Endothelial cell (in vitro differentiated cells): ENCODE results near the gene ZNF195. TPM values are rescaled to one million over a fixed set of nuclear protein-coding genes. Genes with fewer than 3 reads are reported as not detected.
"Not testable (repeated sequence)": the region's sequence is repeated elsewhere in the genome, so short reads cannot be mapped to it uniquely, and the experiment has no call there.

Experiments
- DNase-seq: peaks from one replicate; pipeline ENCODE4 v3.0.0; 2021; ENCODE audit warnings: low spot score
- H3K27ac Mint-ChIP-seq: one replicate; pipeline ENCODE4 v1.8.0; 2021; ENCODE audit warnings: mixed read lengths, inconsistent platforms; ENCODE audit not compliant: unreplicated experiment
- H3K27me3 Mint-ChIP-seq: one replicate; pipeline ENCODE4 v1.8.0; 2021; ENCODE audit warnings: mild to moderate bottlenecking, moderate library complexity, mixed read lengths, inconsistent platforms; ENCODE audit not compliant: unreplicated experiment
- H3K36me3 Mint-ChIP-seq: one replicate; pipeline ENCODE4 v1.8.0; 2021; ENCODE audit warnings: mild to moderate bottlenecking, low read depth, mixed read lengths, inconsistent platforms; ENCODE audit not compliant: unreplicated experiment
- H3K4me1 Mint-ChIP-seq: one replicate; pipeline ENCODE4 v1.8.0; 2021; ENCODE audit warnings: mild to moderate bottlenecking, mixed read lengths, inconsistent platforms; ENCODE audit not compliant: unreplicated experiment
- H3K4me3 Mint-ChIP-seq: one replicate; pipeline ENCODE4 v1.8.0; 2021; ENCODE audit warnings: mild to moderate bottlenecking, mixed read lengths, inconsistent platforms; ENCODE audit not compliant: unreplicated experiment
- H3K9me3 Mint-ChIP-seq: one replicate; pipeline ENCODE4 v1.8.0; 2021; ENCODE audit warnings: mixed read lengths, inconsistent platforms; ENCODE audit not compliant: unreplicated experiment
- total RNA-seq: library from RNA; stranded (reverse); fragmentation: NEBNext Ultra II Directional; extraction: Animal tissue kit (Norgen Biotek cat#: 25700); gene quantifications from one replicate; pipeline ENCODE4 v1.2.1, GENCODE V29; 2021; ENCODE audit not compliant: unreplicated experiment
- TF ChIP-seq, protein P1 (sequence below): fragments of 200-600 bp; sonication (generic); IDR thresholded peaks from one replicate; pipeline ENCODE4 v1.5.0; 2021; ENCODE audit warnings: antibody characterized with exemption; ENCODE audit not compliant: unreplicated experiment

The ZNF195 gene
- total RNA-seq, 1 donor from 2014 or later, result 46.0 TPM

DNA sequence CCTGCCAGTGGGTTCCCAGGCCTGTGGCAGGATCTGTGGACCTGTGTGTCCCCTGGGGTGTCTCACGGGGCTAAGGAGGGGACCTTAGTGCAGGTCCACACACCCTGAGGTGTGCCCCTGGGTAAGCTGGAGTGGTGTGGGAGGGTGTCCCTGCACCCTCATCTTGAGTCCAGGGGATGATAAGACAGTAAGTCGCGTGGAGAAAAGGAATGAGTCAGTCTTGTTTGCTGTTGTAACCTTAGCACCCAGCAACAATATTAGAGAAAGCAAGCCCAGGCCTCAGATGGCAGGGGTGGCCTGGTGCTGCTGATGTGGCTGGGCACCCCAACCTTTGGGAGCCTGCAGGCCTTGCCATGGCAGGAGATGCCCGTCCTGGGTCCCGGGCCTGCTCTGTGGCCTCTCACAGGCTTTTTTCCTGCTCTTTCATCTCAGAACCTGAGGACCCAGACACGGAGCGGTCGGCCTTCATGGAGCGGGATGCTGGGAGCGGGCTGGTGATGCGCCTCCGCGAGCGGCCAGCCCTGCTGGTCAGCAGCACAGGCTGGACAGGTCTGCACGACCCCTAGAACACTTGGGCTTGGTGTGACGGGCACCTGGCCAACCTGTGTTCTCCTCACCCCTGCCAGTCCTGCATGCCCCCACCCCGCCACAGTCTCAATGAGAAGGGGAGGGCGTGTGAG, 23.4 kb upstream of the ZNF195 start:
- not testable (repeated sequence) for DNase-seq, H3K27ac Mint-ChIP-seq, H3K27me3 Mint-ChIP-seq, H3K4me1 Mint-ChIP-seq, H3K9me3 Mint-ChIP-seq
- Mint-ChIP-seq H3K36me3 (peaks cover 18% of the 10 kb centered on the region), H3K4me3 (peak overlapping the region; percentile 51)

DNA sequence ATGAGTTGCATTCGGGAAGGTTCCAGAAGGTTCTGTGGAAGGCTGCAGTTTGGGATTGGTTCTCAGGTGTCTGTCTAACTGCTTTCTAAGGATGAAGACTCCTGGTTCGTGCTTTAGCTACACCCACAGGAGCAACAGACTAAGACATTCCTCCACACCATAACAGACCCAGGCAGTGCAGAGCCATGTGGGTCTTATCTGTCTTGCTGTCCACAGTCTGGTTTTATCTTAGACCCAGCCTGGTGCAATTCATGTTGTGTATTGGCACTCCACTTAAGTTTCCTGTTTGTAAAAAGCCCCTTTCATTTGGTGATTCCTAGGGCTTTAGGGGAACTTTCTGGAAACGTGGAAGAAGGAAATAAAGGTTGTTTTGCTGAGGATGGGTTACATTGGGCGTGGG, 22.1 kb upstream of the ZNF195 start:
- not testable (repeated sequence) for H3K27ac Mint-ChIP-seq, DNase-seq, H3K4me3 Mint-ChIP-seq, H3K9me3 Mint-ChIP-seq, H3K27me3 Mint-ChIP-seq, H3K4me1 Mint-ChIP-seq
- H3K36me3 Mint-ChIP-seq, result peaks cover 18% of the 10 kb centered on the region

DNA sequence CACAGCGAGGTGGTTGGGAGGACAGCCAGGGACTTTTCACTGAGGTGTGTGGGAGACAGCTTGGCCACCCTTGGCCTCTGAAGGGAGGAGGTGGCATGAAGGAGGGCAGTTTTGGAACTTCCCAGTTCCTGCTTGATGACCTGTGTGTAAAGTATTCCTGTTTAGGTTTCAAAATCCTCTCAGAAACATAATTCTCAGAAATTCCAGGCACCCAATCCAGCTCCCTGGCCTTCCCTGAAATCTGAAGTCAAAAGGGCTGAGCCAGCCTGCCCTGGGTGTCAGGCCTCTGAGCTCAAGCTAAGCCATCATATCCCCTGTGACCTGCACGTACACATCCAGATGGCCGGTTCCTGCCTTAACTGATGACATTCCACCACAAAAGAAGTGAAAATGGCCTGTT, 19.6 kb upstream of the ZNF195 start:
- H3K36me3 Mint-ChIP-seq, result peaks cover 26% of the 10 kb centered on the region
- DNase-seq, H3K27me3 Mint-ChIP-seq, H3K9me3 Mint-ChIP-seq, H3K27ac Mint-ChIP-seq, H3K4me3 Mint-ChIP-seq, H3K4me1 Mint-ChIP-seq: not testable (repeated sequence)

DNA sequence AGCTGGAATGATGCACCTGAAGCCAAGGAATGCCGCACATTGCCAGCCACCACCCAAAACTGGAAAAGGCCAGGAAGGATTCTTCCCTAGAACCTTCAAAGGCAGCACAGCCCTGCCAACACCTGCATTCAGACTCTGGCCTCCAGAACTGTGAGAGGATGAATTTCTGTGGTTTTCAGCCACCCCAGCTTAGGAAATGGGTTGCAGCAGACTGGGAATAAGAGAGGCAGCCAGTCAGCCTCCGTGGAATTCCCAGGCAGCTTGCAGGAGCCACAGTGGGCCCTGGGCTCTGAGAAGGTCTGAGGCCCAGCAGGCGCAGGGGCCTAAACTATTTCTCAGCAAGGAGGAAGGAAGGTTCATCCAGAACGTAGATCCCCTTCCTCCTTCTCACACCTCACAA, 19.2 kb upstream of the ZNF195 start:
- not testable (repeated sequence) for H3K4me3 Mint-ChIP-seq, H3K27ac Mint-ChIP-seq, H3K27me3 Mint-ChIP-seq, H3K9me3 Mint-ChIP-seq, DNase-seq, H3K4me1 Mint-ChIP-seq
- peaks cover 26% of the 10 kb centered on the region for H3K36me3 Mint-ChIP-seq

DNA sequence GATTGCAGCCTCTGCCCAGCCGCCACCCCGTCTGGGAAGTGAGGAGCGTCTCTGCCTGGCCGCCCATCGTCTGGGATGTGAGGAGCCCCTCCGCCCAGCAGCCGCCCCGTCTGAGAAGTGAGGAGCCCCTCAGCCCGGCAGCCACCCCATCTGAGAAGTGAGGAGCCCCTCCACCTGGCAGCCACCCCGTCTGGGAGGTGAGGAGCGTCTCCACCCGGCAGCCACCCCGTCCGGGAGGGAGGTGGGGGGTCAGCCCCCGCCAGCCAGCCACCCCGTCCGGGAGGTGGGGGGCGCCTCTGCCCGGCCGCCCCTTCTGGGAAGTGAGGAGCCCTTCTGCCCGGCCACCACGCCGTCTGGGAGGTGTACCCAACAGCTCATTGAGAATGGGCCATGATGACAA, 18.3 kb upstream of the ZNF195 start:
- H3K36me3 Mint-ChIP-seq, result peaks cover 25% of the 10 kb centered on the region
- H3K4me1 Mint-ChIP-seq, DNase-seq, H3K4me3 Mint-ChIP-seq, H3K27ac Mint-ChIP-seq, H3K27me3 Mint-ChIP-seq, H3K9me3 Mint-ChIP-seq: not testable (repeated sequence)

DNA sequence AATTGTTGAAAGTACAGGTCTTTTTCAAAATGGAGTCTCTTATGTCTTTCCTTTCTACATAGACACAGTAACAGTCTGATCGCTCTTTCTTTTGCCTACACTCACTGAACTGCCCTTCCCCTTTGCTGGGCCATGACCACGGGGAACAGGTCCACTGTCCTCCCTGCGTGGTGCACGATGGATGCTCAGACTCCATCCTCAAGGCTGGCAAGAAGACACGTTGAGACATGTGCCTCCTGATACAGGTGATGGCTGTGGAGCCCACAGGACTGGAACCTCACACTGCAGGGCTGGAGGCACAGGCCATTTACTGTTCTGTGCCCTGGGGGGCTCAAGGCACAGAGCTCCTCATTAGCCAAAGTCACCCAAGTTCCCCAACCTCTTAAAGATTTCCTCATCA, 16.5 kb upstream of the ZNF195 start:
- H3K27ac Mint-ChIP-seq, H3K27me3 Mint-ChIP-seq, H3K4me3 Mint-ChIP-seq, H3K4me1 Mint-ChIP-seq, DNase-seq, H3K9me3 Mint-ChIP-seq: not testable (repeated sequence)
- peaks cover 24% of the 10 kb centered on the region for H3K36me3 Mint-ChIP-seq

DNA sequence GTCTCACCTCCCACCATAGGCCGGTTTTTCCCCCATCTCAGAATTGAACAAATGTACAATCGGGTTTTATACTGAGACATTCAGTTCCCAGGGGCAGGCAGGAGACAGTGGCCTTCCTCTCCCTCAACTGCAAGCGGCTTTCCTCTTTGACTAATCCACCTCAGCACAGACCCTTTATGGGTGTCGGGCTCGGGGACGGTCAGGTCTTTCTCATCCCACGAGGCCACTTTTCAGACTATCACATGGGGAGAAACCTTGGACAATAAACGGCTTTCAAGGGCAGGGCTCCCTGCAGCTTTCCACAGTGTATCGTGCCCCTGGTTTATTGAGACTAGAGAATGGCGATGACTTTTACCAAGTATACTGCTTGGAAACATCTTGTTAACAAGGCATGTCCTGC, 16.0 kb upstream of the ZNF195 start:
- not testable (repeated sequence) for H3K27me3 Mint-ChIP-seq, H3K27ac Mint-ChIP-seq, H3K4me3 Mint-ChIP-seq, H3K9me3 Mint-ChIP-seq, H3K4me1 Mint-ChIP-seq, DNase-seq
- H3K36me3 Mint-ChIP-seq, result peaks cover 23% of the 10 kb centered on the region

DNA sequence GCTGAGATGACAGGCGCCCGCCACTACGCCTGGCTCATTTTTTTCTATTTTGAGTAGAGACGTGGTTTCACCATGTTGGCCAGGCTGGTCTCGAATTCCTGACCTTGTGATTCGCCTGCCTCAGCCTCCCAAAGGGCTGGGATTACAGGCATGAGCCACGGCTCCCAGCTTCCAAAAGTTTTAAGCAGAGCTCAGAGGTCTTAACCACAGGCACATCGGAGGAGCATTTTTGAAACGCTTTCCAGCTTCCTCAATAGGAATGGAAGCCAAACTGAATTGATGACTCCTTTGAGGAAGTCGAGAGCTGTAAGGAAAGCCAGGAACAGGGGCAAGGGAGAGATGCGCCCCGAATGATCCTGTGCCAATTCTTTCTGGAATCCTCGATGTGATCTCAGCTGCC, 14.5 kb upstream of the ZNF195 start:
- peak overlapping the region; percentile 62 for H3K4me3 Mint-ChIP-seq
- not testable (repeated sequence) for H3K27ac Mint-ChIP-seq, H3K9me3 Mint-ChIP-seq, H3K4me1 Mint-ChIP-seq, H3K27me3 Mint-ChIP-seq, DNase-seq
- peaks cover 13% of the 10 kb centered on the region for H3K36me3 Mint-ChIP-seq

DNA sequence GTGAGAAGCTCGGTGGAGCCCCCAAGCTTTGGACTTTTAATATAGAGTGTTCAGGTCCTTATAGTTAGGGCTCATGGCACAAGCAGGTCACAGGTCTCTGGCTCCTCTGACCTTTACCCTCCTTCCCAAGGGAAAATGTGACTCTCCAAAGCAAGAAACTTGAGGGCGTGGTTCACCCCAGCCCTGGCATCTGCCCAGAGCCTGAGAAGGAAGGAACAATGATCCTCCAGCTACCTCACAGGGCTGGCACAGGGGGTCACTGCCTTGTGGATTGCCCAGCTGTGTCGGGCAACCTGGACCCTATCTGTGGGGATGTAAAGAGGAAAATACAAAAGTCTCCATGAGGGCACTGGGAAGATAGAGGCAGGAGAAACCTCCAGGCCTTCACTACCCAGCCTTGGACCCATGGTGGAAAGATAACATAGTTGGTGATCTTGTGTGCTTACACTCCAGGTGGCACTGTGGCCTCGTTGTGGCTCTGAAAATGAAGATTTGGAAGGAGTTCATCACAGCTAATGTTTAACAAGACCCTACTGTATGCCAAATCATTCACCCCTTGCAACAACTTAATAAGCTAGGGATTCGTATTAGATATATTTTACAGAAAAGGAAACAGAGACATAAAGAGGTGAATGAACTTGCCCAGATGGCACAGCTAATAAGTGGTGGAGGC, 3.8 kb upstream of the ZNF195 start:
- DNase-seq, result no peak
- Mint-ChIP-seq H3K4me3 (no peak overlapping the region), H3K4me1 (peaks cover 19% of the 10 kb centered on the region), H3K27ac (no peak overlapping the region), H3K9me3 (no peaks in the 10 kb centered on the region), H3K27me3 (peaks cover 5% of the 10 kb centered on the region), H3K36me3 (peaks cover 28% of the 10 kb centered on the region)
- TF ChIP-seq, protein P1, sequence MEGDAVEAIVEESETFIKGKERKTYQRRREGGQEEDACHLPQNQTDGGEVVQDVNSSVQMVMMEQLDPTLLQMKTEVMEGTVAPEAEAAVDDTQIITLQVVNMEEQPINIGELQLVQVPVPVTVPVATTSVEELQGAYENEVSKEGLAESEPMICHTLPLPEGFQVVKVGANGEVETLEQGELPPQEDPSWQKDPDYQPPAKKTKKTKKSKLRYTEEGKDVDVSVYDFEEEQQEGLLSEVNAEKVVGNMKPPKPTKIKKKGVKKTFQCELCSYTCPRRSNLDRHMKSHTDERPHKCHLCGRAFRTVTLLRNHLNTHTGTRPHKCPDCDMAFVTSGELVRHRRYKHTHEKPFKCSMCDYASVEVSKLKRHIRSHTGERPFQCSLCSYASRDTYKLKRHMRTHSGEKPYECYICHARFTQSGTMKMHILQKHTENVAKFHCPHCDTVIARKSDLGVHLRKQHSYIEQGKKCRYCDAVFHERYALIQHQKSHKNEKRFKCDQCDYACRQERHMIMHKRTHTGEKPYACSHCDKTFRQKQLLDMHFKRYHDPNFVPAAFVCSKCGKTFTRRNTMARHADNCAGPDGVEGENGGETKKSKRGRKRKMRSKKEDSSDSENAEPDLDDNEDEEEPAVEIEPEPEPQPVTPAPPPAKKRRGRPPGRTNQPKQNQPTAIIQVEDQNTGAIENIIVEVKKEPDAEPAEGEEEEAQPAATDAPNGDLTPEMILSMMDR, result no peak
